HepG2 (cell line): ENCODE measurements around the gene TEX35. TPM values are rescaled to one million over a fixed set of nuclear protein-coding genes. Genes with fewer than 3 reads are reported as not detected.

Experiments used
- ARNTL ChIP-seq: sonication (generic); formaldehyde crosslinking; IDR thresholded peaks from 2 replicates; pipeline ENCODE4 v1.4.0; 2020; ENCODE audit warnings: mild to moderate bottlenecking, missing genetic modification reagents
- ATF3 ChIP-seq: sonication (generic); formaldehyde crosslinking; IDR thresholded peaks from 2 replicates; pipeline ENCODE4 v1.4.0; 2020; ENCODE audit warnings: missing genetic modification reagents
- BRCA1 ChIP-seq: sonication (generic); formaldehyde crosslinking; IDR thresholded peaks from 2 replicates; pipeline ENCODE4 v1.4.0; 2020; ENCODE audit warnings: missing genetic modification reagents
- CEBPG ChIP-seq: IDR thresholded peaks from 2 replicates; pipeline ENCODE4 v1.6.1; 2016
- FOXM1 ChIP-seq: sonication (generic); formaldehyde crosslinking; IDR thresholded peaks from 2 replicates; pipeline ENCODE4 v1.5.0; 2020; ENCODE audit warnings: missing genetic modification reagents
- GTF2F1 ChIP-seq: fragments of 150-350 bp; IDR thresholded peaks from 2 replicates; pipeline ENCODE4 v1.6.1; 2014; ENCODE audit warnings: low read length
- KLF9 ChIP-seq: IDR thresholded peaks from 2 replicates; pipeline ENCODE4 v1.6.1; 2016; ENCODE audit warnings: low read depth
- NFATC3 ChIP-seq: sonication (generic); formaldehyde crosslinking; IDR thresholded peaks from 2 replicates; pipeline ENCODE4 v1.5.1; 2020; ENCODE audit warnings: mild to moderate bottlenecking, missing genetic modification reagents
- NR3C1 ChIP-seq: sonication (generic); formaldehyde crosslinking; IDR thresholded peaks from 2 replicates; pipeline ENCODE4 v1.4.0; 2020; ENCODE audit warnings: missing genetic modification reagents
- RAD21 ChIP-seq: fragments of 450-650 bp; formaldehyde crosslinking; IDR thresholded peaks from 2 replicates; pipeline ENCODE4 v1.5.0; 2020; ENCODE audit warnings: mild to moderate bottlenecking
- TBP ChIP-seq: sonication (generic); formaldehyde crosslinking; IDR thresholded peaks from 2 replicates; pipeline ENCODE4 v1.5.0; 2020; ENCODE audit warnings: missing genetic modification reagents
- THAP8 ChIP-seq: sonication (generic); formaldehyde crosslinking; IDR thresholded peaks from 2 replicates; pipeline ENCODE4 v1.5.1; 2020; ENCODE audit warnings: missing genetic modification reagents, mild to moderate bottlenecking, borderline replicate concordance
- ZBTB20 ChIP-seq: sonication (generic); formaldehyde crosslinking; IDR thresholded peaks from 2 replicates; pipeline ENCODE4 v1.8.1; 2023; ENCODE audit warnings: missing genetic modification reagents, low read depth, mild to moderate bottlenecking, borderline replicate concordance
- ZFYVE20 ChIP-seq: sonication (generic); formaldehyde crosslinking; IDR thresholded peaks from 2 replicates; pipeline ENCODE4 v1.8.0; 2023; ENCODE audit warnings: low read depth, mild to moderate bottlenecking, moderate library complexity, missing genetic modification reagents, borderline replicate concordance
- ZNF230 ChIP-seq: sonication (generic); formaldehyde crosslinking; IDR thresholded peaks from 2 replicates; pipeline ENCODE4 v1.4.0; 2020; ENCODE audit warnings: mild to moderate bottlenecking, missing genetic modification reagents
- ZNF251 ChIP-seq: sonication (generic); formaldehyde crosslinking; IDR thresholded peaks from 2 replicates; pipeline ENCODE4 v1.9.0; 2021; ENCODE audit warnings: mild to moderate bottlenecking, missing genetic modification reagents
- ZNF468 ChIP-seq: sonication (generic); formaldehyde crosslinking; IDR thresholded peaks from 2 replicates; pipeline ENCODE4 v1.8.0; 2022; ENCODE audit warnings: mild to moderate bottlenecking, moderate library complexity, missing genetic modification reagents
- ZNF503 ChIP-seq: sonication (generic); formaldehyde crosslinking; IDR thresholded peaks from 2 replicates; pipeline ENCODE4 v1.4.0; 2020; ENCODE audit warnings: missing genetic modification reagents
- ZNF570 ChIP-seq: sonication (generic); formaldehyde crosslinking; IDR thresholded peaks from 2 replicates; pipeline ENCODE4 v1.4.0; 2020; ENCODE audit warnings: mild to moderate bottlenecking, missing genetic modification reagents, borderline replicate concordance
- ZNF597 ChIP-seq: sonication (generic); formaldehyde crosslinking; IDR thresholded peaks from 2 replicates; pipeline ENCODE4 v1.5.0; 2020; ENCODE audit warnings: missing genetic modification reagents
- ZNF709 ChIP-seq: sonication (generic); formaldehyde crosslinking; IDR thresholded peaks from 2 replicates; pipeline ENCODE4 v1.5.0; 2020; ENCODE audit warnings: mild to moderate bottlenecking, missing genetic modification reagents
- polyA plus RNA-seq, 8 experiments: library from polyadenylated mRNA; depleted of rRNA in 3 of 8; stranded (reverse) in 7 of 8; unstranded in 1 of 8; fragments of >200 nt; fragmentation: Illumina TruSeq in 4 of 8; extraction: Trizol in 4 of 8; gene quantifications; 2 replicates each; pipeline versions ENCODE4 v1.2.1 to v1.2.3, GENCODE V29; 2011 to 2016; ENCODE audit warnings: low read depth in 4 of 8, missing spikeins in 1 of 8, mixed read lengths in 1 of 8; ENCODE audit not compliant: insufficient read depth in 1 of 8
- total RNA-seq, 5 experiments: library from RNA; depleted of rRNA; stranded (reverse); fragments of >200 nt; fragmentation: Illumina TruSeq; extraction: Trizol; gene quantifications; 2 replicates each; pipeline ENCODE4 v1.2.3, GENCODE V29; 2016; ENCODE audit warnings: low read depth in 1 of 5
- TF ChIP-seq, protein P1 (sequence below): IDR thresholded peaks from 2 replicates; pipeline ENCODE4 v1.6.1; 2016; ENCODE audit warnings: control low read depth
- TF ChIP-seq, protein P2 (sequence below): sonication (generic); formaldehyde crosslinking; IDR thresholded peaks from 2 replicates; pipeline ENCODE4 v1.8.0; 2022; ENCODE audit warnings: low read depth, missing genetic modification reagents
- TF ChIP-seq, protein P3 (sequence below): sonication (generic); formaldehyde crosslinking; IDR thresholded peaks from 2 replicates; pipeline ENCODE4 v1.9.0; 2021; ENCODE audit warnings: missing genetic modification reagents, borderline replicate concordance

TEX35 gene
- total and polyA plus RNA-seq, 2 of the 13 experiments (the other 11 are each of a cell fraction or from before 2014, with no cell fraction given) = not detected

- TF ChIP-seq, protein P1, sequence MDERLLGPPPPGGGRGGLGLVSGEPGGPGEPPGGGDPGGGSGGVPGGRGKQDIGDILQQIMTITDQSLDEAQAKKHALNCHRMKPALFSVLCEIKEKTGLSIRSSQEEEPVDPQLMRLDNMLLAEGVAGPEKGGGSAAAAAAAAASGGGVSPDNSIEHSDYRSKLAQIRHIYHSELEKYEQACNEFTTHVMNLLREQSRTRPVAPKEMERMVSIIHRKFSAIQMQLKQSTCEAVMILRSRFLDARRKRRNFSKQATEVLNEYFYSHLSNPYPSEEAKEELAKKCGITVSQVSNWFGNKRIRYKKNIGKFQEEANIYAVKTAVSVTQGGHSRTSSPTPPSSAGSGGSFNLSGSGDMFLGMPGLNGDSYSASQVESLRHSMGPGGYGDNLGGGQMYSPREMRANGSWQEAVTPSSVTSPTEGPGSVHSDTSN = no peak
- TF ChIP-seq ZNF251 (CRISPR knock-in tag) = no peak
- no peak for TF ChIP-seq FOXM1 (CRISPR knock-in tag)
- TF ChIP-seq CEBPG (CRISPR knock-in tag) = no peak
- no peak for TF ChIP-seq RAD21 (CRISPR knock-in tag)
- TF ChIP-seq ZBTB20 (CRISPR knock-in tag) = no peak
- TF ChIP-seq, protein P2, sequence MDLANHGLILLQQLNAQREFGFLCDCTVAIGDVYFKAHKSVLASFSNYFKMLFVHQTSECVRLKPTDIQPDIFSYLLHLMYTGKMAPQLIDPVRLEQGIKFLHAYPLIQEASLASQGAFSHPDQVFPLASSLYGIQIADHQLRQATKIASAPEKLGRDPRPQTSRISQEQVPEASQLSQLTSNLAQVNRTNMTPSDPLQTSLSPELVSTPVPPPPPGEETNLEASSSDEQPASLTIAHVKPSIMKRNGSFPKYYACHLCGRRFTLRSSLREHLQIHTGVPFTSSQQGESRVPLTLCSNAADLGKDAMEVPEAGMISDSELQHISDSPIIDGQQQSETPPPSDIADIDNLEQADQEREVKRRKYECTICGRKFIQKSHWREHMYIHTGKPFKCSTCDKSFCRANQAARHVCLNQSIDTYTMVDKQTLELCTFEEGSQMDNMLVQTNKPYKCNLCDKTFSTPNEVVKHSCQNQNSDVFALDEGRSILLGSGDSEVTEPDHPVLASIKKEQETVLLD = no peak
- TF ChIP-seq TBP (CRISPR knock-in tag) = no peak
- TF ChIP-seq ZNF597 (CRISPR knock-in tag) = no peak
- TF ChIP-seq, protein P3, sequence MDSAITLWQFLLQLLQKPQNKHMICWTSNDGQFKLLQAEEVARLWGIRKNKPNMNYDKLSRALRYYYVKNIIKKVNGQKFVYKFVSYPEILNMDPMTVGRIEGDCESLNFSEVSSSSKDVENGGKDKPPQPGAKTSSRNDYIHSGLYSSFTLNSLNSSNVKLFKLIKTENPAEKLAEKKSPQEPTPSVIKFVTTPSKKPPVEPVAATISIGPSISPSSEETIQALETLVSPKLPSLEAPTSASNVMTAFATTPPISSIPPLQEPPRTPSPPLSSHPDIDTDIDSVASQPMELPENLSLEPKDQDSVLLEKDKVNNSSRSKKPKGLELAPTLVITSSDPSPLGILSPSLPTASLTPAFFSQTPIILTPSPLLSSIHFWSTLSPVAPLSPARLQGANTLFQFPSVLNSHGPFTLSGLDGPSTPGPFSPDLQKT (CRISPR knock-in tag) = no peak
- TF ChIP-seq ZFYVE20 (CRISPR knock-in tag) = no peak
- TF ChIP-seq NR3C1 (CRISPR knock-in tag) = no peak
- no peak for TF ChIP-seq ZNF230 (CRISPR knock-in tag)
- no peak for TF ChIP-seq ZNF503 (CRISPR knock-in tag)
- no peak for TF ChIP-seq GTF2F1
- TF ChIP-seq THAP8 (CRISPR knock-in tag) = no peak
- no peak for TF ChIP-seq ZNF468 (CRISPR knock-in tag)
- TF ChIP-seq BRCA1 (CRISPR knock-in tag) = 0 out of 2 replicates have a peak, but pooled peaks have one; percentile 27
- TF ChIP-seq ATF3 (CRISPR knock-in tag) = 0 out of 2 replicates have a peak, but pooled peaks have one; percentile 28
- TF ChIP-seq ZNF709 = no peak
- TF ChIP-seq ZNF570 (CRISPR knock-in tag) = no peak
- TF ChIP-seq NFATC3 (CRISPR knock-in tag) = no peak
- TF ChIP-seq KLF9 (CRISPR knock-in tag) = no peak
- TF ChIP-seq ARNTL (CRISPR knock-in tag) = no peak
Measured at GRCh38 chr1:178536844-178537371, 24.0 kb downstream of the TEX35 start (continued).
